Uterus (tissue), 2 donors: Measurements from ENCODE around the gene CCDC34.

ENCODE experiments used
- CTCF ChIP-seq, 4 experiments: fragments of 200-600 bp in 2 of 4; fragments of 450-650 bp in 2 of 4; sonication (generic) in 2 of 4; IDR thresholded peaks; one replicate each; pipeline ENCODE4 v1.5.1; 2016 to 2019; ENCODE audit warnings: antibody characterized with exemption in 4 of 4, mild to moderate bottlenecking in 2 of 4, moderate library complexity in 1 of 4
- POLR2A ChIP-seq, 2 donors: fragments of 450-650 bp; IDR thresholded peaks; one replicate each; pipeline ENCODE4 v1.6.1; 2016; ENCODE audit warnings: antibody characterized with exemption in 2 of 2, mild to moderate bottlenecking in 1 of 2, moderate library complexity in 1 of 2

GRCh38 chr11:27313157-27313821 is 49.7 kb downstream of the CCDC34 start:
- TF ChIP-seq CTCF (IDR thresholded peaks at IDR 0.05) = no peak
- no peak for TF ChIP-seq POLR2A (IDR thresholded peaks at IDR 0.05)
